Muscle of back (tissue), 11 donors: ENCODE data around the gene LARP1. TPM values are rescaled to one million over a fixed set of nuclear protein-coding genes. Genes with fewer than 3 reads are reported as not detected.

Source experiments
- DNase-seq, 3 donors: peaks; one replicate each; pipeline versions ENCODE4 v3.0.0 to v3.0.0-alpha.2; 2013
- polyA plus RNA-seq, 10 donors: library from polyadenylated mRNA; unstranded; fragments of 120-200 nt; gene quantifications; one replicate each; pipeline ENCODE4 v1.2.1, GENCODE V29; 2013; ENCODE audit not compliant: insufficient read length in 10 of 10

LARP1 gene
- polyA plus RNA-seq, 10 donors, result 80.0 to 115 (median 91.8) TPM

GRCh38 chr5:154851351-154851750 lies 96.2 kb downstream of the LARP1 start:
- peak in 1 of 3 donors; percentile 6 for DNase-seq

GRCh38 chr5:154857530-154858296 lies 102.5 kb downstream of the LARP1 start:
- DNase-seq, result peak; percentile 98 to 99 (median 98)

- DNase-seq, result peak; percentile 97 to 99 (median 98)
These were observed 103.3 kb downstream of the LARP1 start, which contains the start of gene CNOT8 for GRCh38 chr5:154858297-154858971. Gene CNOT8 (plus strand): TSS chr5:154858627. CDS start chr5:154863279, 4,652 bp downstream.

GRCh38 chr5:154858972-154859871 lies 104.0 kb downstream of the LARP1 start:
- peak; percentile 18 to 77 (median 42) for DNase-seq

- DNase-seq, result peak in 1 of 3 donors; percentile 19
These were observed 104.9 kb downstream of the LARP1 start for GRCh38 chr5:154860123-154860522.

- DNase-seq, result no peak
These were observed 105.6 kb downstream of the LARP1 start for GRCh38 chr5:154860765-154861164.

GRCh38 chr5:154861946-154862345 lies 106.8 kb downstream of the LARP1 start:
- DNase-seq, result no peak

GRCh38 chr5:154862766-154863165 lies 107.6 kb downstream of the LARP1 start:
- DNase-seq, result no peak

GRCh38 chr5:154863291-154864080 lies 108.3 kb downstream of the LARP1 start:
- DNase-seq, result no peak

GRCh38 chr5:154865466-154866184 lies 110.4 kb downstream of the LARP1 start:
- no peak for DNase-seq

GRCh38 chr5:154866841-154867240 lies 111.7 kb downstream of the LARP1 start:
- no peak for DNase-seq

Other genes with a start within 250 kb of the LARP1 start
- 10 to 100 TPM; 10.6 to 19.4 (median 12.9) TPM for gene FAXDC2, start 95.2 kb downstream of the LARP1 start, polyA plus RNA-seq
- 10 to 100 TPM; 34.1 to 44.6 (median 40.1) TPM for gene CNOT8, start 103.2 kb downstream of the LARP1 start, polyA plus RNA-seq
- gene GEMIN5, start 182.8 kb downstream of the LARP1 start, polyA plus RNA-seq, result 10 to 100 TPM; 14.7 to 20.3 (median 17.2) TPM
- 10 to 100 TPM; 30.1 to 39.4 (median 32.0) TPM for gene MRPL22, start 185.7 kb downstream of the LARP1 start, polyA plus RNA-seq